GM12892 (cell line): ENCODE measurements around the gene TLCD3B.
"Not testable (repeated sequence)": the region's sequence is repeated elsewhere in the genome, so short reads cannot be mapped to it uniquely, and the experiment has no call there.

Experiments
- DNase-seq: peaks from one replicate; pipeline ENCODE4 v3.0.0; 2011; ENCODE audit not compliant: insufficient read length
- FAIRE-seq: peaks from 2 replicates; lab custom pipeline; 2011; peaks lifted over from hg19 to GRCh38; lab: Jason Lieb, UNC
- POLR2A ChIP-seq: IDR thresholded peaks from 2 replicates; pipeline ENCODE4 v1.6.1; 2011; ENCODE audit warnings: low read depth, low read length, control low read depth
- POLR2AphosphoS5 ChIP-seq: IDR thresholded peaks from 2 replicates; pipeline ENCODE4 v1.6.1; 2011; ENCODE audit warnings: low read depth, low read length, control low read depth
- TAF1 ChIP-seq: IDR thresholded peaks from 2 replicates; pipeline ENCODE4 v1.6.1; 2011; ENCODE audit warnings: low read depth, mild to moderate bottlenecking, control low read depth, low read length, borderline replicate concordance

The TLCD3B gene

GRCh38 chr16:30016555-30017276 lies 14.4 kb downstream of the TLCD3B start:
- DNase-seq: no peak
- TF ChIP-seq POLR2AphosphoS5: no peak
- TF ChIP-seq TAF1: no peak
- TF ChIP-seq POLR2A: no peak
- FAIRE-seq: no peak

GRCh38 chr16:30015450-30015849 lies 15.6 kb downstream of the TLCD3B start:
- FAIRE-seq, DNase-seq: not testable (repeated sequence)

GRCh38 chr16:30012598-30012997 lies 18.5 kb downstream of the TLCD3B start:
- FAIRE-seq, DNase-seq: not testable (repeated sequence)

GRCh38 chr16:30011714-30012504 lies 19.2 kb downstream of the TLCD3B start:
- DNase-seq: no peak
- no peak for FAIRE-seq
- TF ChIP-seq POLR2A (no peak), POLR2AphosphoS5 (no peak), TAF1 (no peak)

- FAIRE-seq (no peak), DNase-seq (no peak)
- TF ChIP-seq TAF1 (no peak), POLR2AphosphoS5 (no peak), POLR2A (no peak)
Observed at GRCh38 chr16:30010844-30011713, 20.0 kb downstream of the TLCD3B start, which contains the start of gene DOC2A. Gene DOC2A (minus strand): TSS chr16:30011027. CDS start chr16:30010222, 805 bp downstream.

- FAIRE-seq (no peak), DNase-seq (no peak)
- no peak for TF ChIP-seq POLR2A
Observed at GRCh38 chr16:30009990-30010843, 20.9 kb downstream of the TLCD3B start.

GRCh38 chr16:30009085-30009862 lies 21.8 kb downstream of the TLCD3B start:
- FAIRE-seq (no peak), DNase-seq (no peak)
- TF ChIP-seq TAF1: no peak
- no peak for TF ChIP-seq POLR2AphosphoS5
- no peak for TF ChIP-seq POLR2A

GRCh38 chr16:30007378-30007895 lies 23.6 kb downstream of the TLCD3B start:
- DNase-seq (no peak), FAIRE-seq (no peak)
- TF ChIP-seq POLR2AphosphoS5: no peak
- TF ChIP-seq TAF1: no peak
- no peak for TF ChIP-seq POLR2A

- TF ChIP-seq TAF1 (no peak), POLR2AphosphoS5 (no peak), POLR2A (no peak)
- no peak for FAIRE-seq
- no peak for DNase-seq
Observed at GRCh38 chr16:30006659-30007377, 24.3 kb downstream of the TLCD3B start.

- no peak for TF ChIP-seq POLR2A
- no peak for TF ChIP-seq TAF1
- no peak for TF ChIP-seq POLR2AphosphoS5
- DNase-seq: no peak
- FAIRE-seq: no peak
Observed at GRCh38 chr16:30006095-30006473, 25.0 kb downstream of the TLCD3B start.
